ENCODE data around the gene TREH.

DNA sequence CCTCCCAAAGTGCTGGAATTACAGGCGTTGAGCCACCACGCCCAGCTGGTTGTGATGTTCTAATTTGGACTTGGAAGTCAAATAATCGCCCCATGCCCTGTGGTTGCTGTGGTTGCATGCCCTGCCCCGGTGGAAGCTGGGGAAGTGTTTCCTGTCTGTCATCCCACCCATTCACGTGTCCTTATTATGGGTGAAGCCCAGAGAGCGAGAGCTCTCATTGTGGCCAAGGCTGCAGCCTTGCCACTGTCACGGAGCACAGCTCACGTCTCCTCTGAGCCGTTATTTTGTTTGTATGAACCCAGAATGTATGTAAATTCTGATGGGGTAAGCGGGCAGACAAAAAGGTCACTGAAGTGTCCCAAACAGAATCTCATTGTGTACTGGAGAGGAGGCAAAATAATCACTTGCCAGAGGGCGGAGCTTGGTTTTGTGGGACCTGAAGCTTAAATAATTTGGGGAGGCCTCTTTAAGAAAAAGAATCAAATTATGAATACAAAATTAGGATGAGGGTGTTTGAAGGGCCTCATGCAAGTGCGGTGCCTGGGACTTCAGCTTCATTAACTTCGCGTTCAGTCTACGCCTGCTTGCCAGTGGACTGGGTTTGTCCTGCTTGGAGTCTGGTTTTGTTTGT is 25.8 kb upstream of the TREH start:
- TF ChIP-seq, protein P1, sequence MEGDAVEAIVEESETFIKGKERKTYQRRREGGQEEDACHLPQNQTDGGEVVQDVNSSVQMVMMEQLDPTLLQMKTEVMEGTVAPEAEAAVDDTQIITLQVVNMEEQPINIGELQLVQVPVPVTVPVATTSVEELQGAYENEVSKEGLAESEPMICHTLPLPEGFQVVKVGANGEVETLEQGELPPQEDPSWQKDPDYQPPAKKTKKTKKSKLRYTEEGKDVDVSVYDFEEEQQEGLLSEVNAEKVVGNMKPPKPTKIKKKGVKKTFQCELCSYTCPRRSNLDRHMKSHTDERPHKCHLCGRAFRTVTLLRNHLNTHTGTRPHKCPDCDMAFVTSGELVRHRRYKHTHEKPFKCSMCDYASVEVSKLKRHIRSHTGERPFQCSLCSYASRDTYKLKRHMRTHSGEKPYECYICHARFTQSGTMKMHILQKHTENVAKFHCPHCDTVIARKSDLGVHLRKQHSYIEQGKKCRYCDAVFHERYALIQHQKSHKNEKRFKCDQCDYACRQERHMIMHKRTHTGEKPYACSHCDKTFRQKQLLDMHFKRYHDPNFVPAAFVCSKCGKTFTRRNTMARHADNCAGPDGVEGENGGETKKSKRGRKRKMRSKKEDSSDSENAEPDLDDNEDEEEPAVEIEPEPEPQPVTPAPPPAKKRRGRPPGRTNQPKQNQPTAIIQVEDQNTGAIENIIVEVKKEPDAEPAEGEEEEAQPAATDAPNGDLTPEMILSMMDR (conservative IDR thresholded peaks at IDR 0.05; ENCODE audit: low read length), result no peak
- TF ChIP-seq EZH2phosphoT487 (IDR thresholded peaks at IDR 0.05; ENCODE audit: borderline replicate concordance, low read depth, low read length), result no peak
